GM12801 (cell line): ENCODE data around the gene VPS18.

Source experiments
- CTCF ChIP-seq: IDR thresholded peaks from one replicate; pipeline ENCODE4 v1.5.1; 2011; ENCODE audit warnings: control low read depth; ENCODE audit not compliant: insufficient read length; ENCODE audit errors: extremely low read depth

Gene VPS18

GRCh38 chr15:40912478-40912877, 18.2 kb downstream of the VPS18 start:
- TF ChIP-seq CTCF: no peak

GRCh38 chr15:40914013-40914412, 19.8 kb downstream of the VPS18 start:
- TF ChIP-seq CTCF: no peak

- TF ChIP-seq CTCF: no peak
Measured at GRCh38 chr15:40914486-40914885, 20.2 kb downstream of the VPS18 start.

- no peak for TF ChIP-seq CTCF
Measured at GRCh38 chr15:40915116-40915661, 20.9 kb downstream of the VPS18 start.

- no peak for TF ChIP-seq CTCF
Measured at GRCh38 chr15:40915679-40916078, 21.4 kb downstream of the VPS18 start.

GRCh38 chr15:40917585-40917984, 23.3 kb downstream of the VPS18 start:
- no peak for TF ChIP-seq CTCF

GRCh38 chr15:40918146-40918798, 24.0 kb downstream of the VPS18 start:
- TF ChIP-seq CTCF: no peak
